ENCODE measurements around the gene FAM222B. TPM values are rescaled to one million over a fixed set of nuclear protein-coding genes. Genes with fewer than 3 reads are reported as not detected.

FAM222B gene, protein sequence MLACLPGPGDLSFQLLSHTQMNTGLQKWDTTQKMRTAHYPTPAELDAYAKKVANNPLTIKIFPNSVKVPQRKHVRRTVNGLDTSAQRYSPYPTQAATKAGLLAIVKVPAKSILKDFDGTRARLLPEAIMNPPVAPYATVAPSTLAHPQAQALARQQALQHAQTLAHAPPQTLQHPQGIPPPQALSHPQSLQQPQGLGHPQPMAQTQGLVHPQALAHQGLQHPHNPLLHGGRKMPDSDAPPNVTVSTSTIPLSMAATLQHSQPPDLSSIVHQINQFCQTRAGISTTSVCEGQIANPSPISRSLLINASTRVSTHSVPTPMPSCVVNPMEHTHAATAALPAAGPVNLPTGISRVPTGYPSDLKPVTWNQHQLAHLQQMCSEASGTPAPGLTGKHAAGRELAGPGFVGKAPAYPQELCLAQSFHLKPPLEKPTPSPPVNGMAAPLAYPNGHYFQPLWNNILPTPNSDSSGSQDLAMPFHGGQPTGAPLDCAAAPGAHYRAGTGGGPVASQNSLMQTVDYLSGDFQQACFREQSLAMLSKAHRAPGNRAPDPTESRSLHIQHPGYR
- total RNA-seq (3.4 TPM), polyA plus RNA-seq (ENCODE audit: insufficient read depth in 1 of 8, insufficient read length in 8 of 8, low replicate concordance in 1 of 8) (10 to 100 TPM; 10.1 to 14.3 (median 12.8) TPM)
- long read RNA-seq, donor 1, full-length matches to known transcripts, result 2 of 2 reads
- long read RNA-seq, donor 1, partial matches to known transcripts, result 0 of 2 reads
- long read RNA-seq, donor 1, other reads (novel, unspliced or antisense), result 0 of 2 reads
- long read RNA-seq, donor 2, result 0 reads
- long read RNA-seq, donor 3, full-length matches to known transcripts, result 6 of 48 reads
- long read RNA-seq, donor 3, partial matches to known transcripts, result 31 of 48 reads
- long read RNA-seq, donor 3, other reads (novel, unspliced or antisense), result 11 of 48 reads
- long read RNA-seq, donor 4, full-length matches to known transcripts, result 4 of 22 reads
- long read RNA-seq, donor 4, partial matches to known transcripts, result 11 of 22 reads
- long read RNA-seq, donor 4, other reads (novel, unspliced or antisense), result 7 of 22 reads
- long read RNA-seq, donor 5, full-length matches to known transcripts, result 14 of 14 reads
- long read RNA-seq, donor 5, partial matches to known transcripts, result 0 of 14 reads
- long read RNA-seq, donor 5, other reads (novel, unspliced or antisense), result 0 of 14 reads
- long read RNA-seq, donor 6, partial matches to known transcripts, result 0 of 3 reads
- long read RNA-seq, donor 6, other reads (novel, unspliced or antisense), result 0 of 3 reads
- long read RNA-seq, donor 7, full-length matches to known transcripts, result 5 of 70 reads
- long read RNA-seq, donor 7, partial matches to known transcripts, result 52 of 70 reads
- long read RNA-seq, donor 7, other reads (novel, unspliced or antisense), result 13 of 70 reads
- long read RNA-seq, donor 8, partial matches to known transcripts, result 2,503 of 6,072 reads
- long read RNA-seq, donor 8, other reads (novel, unspliced or antisense), result 3,566 of 6,072 reads
- long read RNA-seq, donor 9, partial matches to known transcripts, result 0 of 4 reads
- long read RNA-seq, donor 9, other reads (novel, unspliced or antisense), result 0 of 4 reads
- long read RNA-seq, donor 10, full-length matches to known transcripts, result 5 of 5 reads
- long read RNA-seq, donor 10, partial matches to known transcripts, result 0 of 5 reads
- long read RNA-seq, donor 10, other reads (novel, unspliced or antisense), result 0 of 5 reads
- long read RNA-seq, donor 11, full-length matches to known transcripts, result 5 of 49 reads
- long read RNA-seq, donor 11, partial matches to known transcripts, result 28 of 49 reads
- long read RNA-seq, donor 11, other reads (novel, unspliced or antisense), result 16 of 49 reads

DNA sequence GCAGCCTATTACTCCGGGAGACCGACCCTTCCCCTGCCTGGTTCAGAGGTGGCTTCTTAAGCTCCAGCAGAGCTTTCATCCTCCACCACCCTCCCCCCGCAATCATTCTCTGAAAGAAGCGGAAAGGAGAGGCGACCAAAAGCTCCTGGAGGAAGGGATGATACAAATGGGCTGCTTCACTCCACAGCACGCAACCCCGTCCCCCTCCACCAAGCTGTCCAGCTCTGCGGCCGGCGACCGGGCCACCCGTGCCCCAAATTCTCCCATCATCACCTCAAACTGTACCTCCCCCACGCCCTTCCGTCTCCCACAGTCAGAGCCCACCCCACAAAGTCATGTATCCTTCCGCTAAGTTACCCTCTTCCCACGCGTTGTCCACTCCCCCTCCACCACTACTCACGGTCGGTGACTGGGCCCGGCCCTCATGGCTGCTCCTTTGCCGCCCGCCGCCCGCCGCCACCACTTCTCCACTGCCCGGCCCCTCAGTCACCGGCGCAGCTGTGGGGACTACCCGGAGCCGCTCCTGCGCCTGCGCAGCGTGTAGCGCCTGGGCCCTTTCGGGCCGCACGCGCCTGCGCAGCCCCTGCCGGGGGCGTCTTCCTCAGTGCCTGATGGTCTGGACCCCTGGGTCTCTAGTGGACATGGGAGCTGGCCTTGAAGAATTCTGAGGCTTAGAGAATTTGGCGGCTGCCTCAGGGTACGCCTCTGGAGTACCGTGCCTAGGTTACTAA is at the start of gene FAM222B:
Gene FAM222B (minus strand): TSS at position 509 of the 731 bp plus-strand sequence. CDS start 76,123 bp downstream, outside the sequence.
- peak within 1 kb of the TSS; percentile 76 for H3K4me3 ChIP-seq (ENCODE audit: low read length)
- peak; percentile 92 for DNase-seq
- H3K27me3 ChIP-seq (ENCODE audit: control insufficient read depth, insufficient read depth, low read length), result no peaks in the 10 kb centered on the region
- no peaks in the 10 kb centered on the region for H3K9me3 ChIP-seq (replicated peaks; ENCODE audit: control insufficient read depth, low read depth, low read length)
- H3K27ac ChIP-seq (ENCODE audit: low read length), result peak within 1 kb of the TSS; percentile 78
- H3K36me3 ChIP-seq (ENCODE audit: control insufficient read depth, insufficient read depth, low read length), result no peaks in the 10 kb centered on the region
- peaks cover 10% of the 10 kb centered on the region for H3K4me1 ChIP-seq (ENCODE audit: control insufficient read depth, insufficient read depth, low read length)
- WGBS (ENCODE audit: insufficient coverage), result under 1% methylated on average over 28 of the region's 44 CpGs

DNA sequence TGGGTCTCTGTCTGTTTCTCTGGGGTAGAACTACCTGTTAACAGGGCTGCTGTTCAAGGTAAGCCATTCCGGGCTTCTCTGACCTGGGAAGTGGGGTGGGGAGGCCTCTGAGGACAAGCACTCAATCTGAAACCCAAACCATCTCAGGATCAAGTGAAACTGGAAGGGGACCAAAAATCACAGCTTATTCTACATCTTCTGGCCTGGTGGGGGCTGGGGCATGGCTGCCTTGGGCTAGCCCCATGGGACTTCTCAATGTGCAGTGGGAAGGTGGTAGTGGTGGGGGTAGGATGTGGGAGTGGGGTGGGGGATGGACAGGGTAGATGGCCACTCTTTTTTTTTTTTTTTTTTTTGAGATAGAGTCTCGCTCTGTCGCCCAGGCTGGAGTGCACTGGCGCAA is 49.4 kb upstream of the FAM222B start:
- Histone ChIP-seq H3K27me3 (ENCODE audit: control insufficient read depth, insufficient read depth, low read length) (no peaks in the 10 kb centered on the region), H3K9me3 (replicated peaks; ENCODE audit: control insufficient read depth, low read depth, low read length) (no peaks in the 10 kb centered on the region), H3K36me3 (ENCODE audit: control insufficient read depth, insufficient read depth, low read length) (peaks cover 24% of the 10 kb centered on the region), H3K4me1 (ENCODE audit: control insufficient read depth, insufficient read depth, low read length) (peaks cover 19% of the 10 kb centered on the region), H3K4me3 (ENCODE audit: low read length) (no peak overlapping the region), H3K27ac (ENCODE audit: low read length) (no peak overlapping the region)
- no peak for DNase-seq
- WGBS (ENCODE audit: insufficient coverage), result 100% methylated on average over 2 of the region's 4 CpGs

DNA sequence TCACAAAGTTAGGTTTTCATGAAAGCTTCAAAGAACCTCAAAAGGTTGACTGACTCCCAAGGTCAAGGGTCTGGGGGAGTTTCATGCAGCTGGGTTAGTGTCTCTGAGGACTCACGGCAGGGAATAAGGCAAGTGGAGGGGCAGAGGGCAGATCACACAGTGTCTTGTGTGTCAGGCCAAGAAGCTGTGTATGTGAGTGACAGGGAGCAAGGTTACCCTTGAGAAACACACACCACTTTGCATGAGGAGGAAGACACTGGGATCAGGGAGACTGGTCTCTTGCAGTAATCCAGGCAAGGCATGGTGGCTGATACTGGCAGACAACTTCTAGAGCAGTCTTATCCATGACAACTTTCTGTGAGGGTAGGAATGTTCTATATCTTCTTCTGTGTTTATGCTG is 48.6 kb upstream of the FAM222B start:
- WGBS (ENCODE audit: insufficient coverage), result 60% methylated on average over 1 of the region's 1 CpG

DNA sequence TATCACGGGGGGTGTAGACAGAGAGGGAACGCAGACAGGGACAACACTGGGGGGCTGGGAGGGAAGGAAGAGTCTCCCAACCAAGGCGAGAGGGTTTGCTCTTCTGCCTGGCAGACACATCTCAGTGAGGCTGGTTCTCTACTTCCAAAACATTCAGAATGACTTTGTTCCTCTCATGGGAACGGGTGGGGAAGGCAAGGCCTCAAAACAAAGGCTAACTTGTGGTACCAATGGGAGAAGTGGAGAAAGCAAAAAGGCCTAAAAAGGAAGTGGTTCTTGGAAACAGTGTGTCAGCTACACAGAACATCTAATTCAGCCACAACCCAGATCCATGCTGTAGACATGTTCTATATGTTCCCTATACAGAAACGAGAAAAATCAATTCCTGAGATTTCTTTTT is 47.4 kb upstream of the FAM222B start:
- Histone ChIP-seq H3K36me3 (ENCODE audit: control insufficient read depth, insufficient read depth, low read length) (peaks cover 43% of the 10 kb centered on the region), H3K4me3 (ENCODE audit: low read length) (no peak overlapping the region), H3K4me1 (ENCODE audit: control insufficient read depth, insufficient read depth, low read length) (peaks cover 9% of the 10 kb centered on the region), H3K27ac (ENCODE audit: low read length) (no peak overlapping the region), H3K9me3 (replicated peaks; ENCODE audit: control insufficient read depth, low read depth, low read length) (no peaks in the 10 kb centered on the region), H3K27me3 (ENCODE audit: control insufficient read depth, insufficient read depth, low read length) (no peaks in the 10 kb centered on the region)
- no CpG with 5 or more reads among the region's 5 CpGs for WGBS (ENCODE audit: insufficient coverage)
- DNase-seq, result peak; percentile 59

More for the DNA sequence above, 48.6 kb upstream of the FAM222B start:
- Histone ChIP-seq H3K9me3 (replicated peaks; ENCODE audit: control insufficient read depth, low read depth, low read length) (no peaks in the 10 kb centered on the region), H3K4me1 (ENCODE audit: control insufficient read depth, insufficient read depth, low read length) (peaks cover 14% of the 10 kb centered on the region), H3K27me3 (ENCODE audit: control insufficient read depth, insufficient read depth, low read length) (no peaks in the 10 kb centered on the region), H3K36me3 (ENCODE audit: control insufficient read depth, insufficient read depth, low read length) (peaks cover 32% of the 10 kb centered on the region), H3K27ac (ENCODE audit: low read length) (no peak overlapping the region), H3K4me3 (ENCODE audit: low read length) (no peak overlapping the region)
- DNase-seq, result no peak

DNA sequence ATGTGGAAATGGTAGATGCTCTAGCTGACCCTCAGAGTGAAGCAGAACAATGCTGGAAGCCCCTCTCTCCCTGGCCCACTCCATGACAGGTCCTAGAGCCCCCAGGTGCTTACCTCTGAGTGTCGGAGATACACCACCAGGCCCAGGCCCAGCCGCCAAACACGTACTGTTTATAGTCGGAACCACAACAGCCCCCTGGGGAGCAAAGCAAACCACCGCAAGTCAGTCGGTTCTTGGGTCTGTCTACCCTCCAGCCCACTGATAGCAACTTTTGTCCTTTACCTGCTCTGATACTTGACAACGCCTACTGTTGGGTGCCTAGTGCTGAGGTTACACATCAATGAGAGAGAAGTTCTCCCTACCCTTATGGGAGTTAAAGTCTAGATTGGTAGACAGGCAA is 46.2 kb upstream of the FAM222B start:
- peaks cover 9% of the 10 kb centered on the region for H3K4me1 ChIP-seq (ENCODE audit: control insufficient read depth, insufficient read depth, low read length)
- no peak overlapping the region for H3K4me3 ChIP-seq (ENCODE audit: low read length)
- no peaks in the 10 kb centered on the region for H3K9me3 ChIP-seq (replicated peaks; ENCODE audit: control insufficient read depth, low read depth, low read length)
- H3K27me3 ChIP-seq (ENCODE audit: control insufficient read depth, insufficient read depth, low read length), result no peaks in the 10 kb centered on the region
- peaks cover 53% of the 10 kb centered on the region for H3K36me3 ChIP-seq (ENCODE audit: control insufficient read depth, insufficient read depth, low read length)
- WGBS (ENCODE audit: insufficient coverage), result 66% methylated on average over 2 of the region's 7 CpGs
- no peak for DNase-seq
- H3K27ac ChIP-seq (ENCODE audit: low read length), result no peak overlapping the region

DNA sequence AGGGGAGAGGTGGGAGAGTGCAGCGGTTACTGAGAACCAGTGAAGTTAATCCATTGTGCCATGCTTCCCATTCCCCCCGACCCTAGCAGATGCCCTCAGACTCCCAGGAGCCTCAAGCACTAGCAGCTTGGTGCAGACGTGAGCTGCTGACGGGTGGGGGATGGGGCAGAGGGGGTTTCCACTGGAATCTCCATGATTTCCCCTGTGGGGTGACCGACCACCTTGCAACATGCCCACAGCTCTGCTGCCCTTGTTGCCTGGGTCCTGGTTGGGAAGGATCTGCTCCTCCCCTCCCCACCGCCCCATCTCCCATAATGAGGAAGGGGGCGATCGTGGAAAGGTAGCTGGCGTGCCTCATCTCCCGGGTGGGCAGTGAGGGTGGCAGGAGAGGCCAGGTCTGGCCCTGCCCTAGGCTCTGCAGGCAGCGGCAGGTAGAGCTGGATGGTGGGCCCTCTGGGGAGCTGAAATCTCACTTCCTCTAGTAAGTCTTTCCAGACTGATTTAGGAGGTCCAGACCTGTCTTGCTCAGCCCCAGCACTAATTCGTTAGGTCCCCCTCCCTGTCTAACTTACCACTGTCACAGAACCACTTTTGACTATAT is 45.4 kb upstream of the FAM222B start:
- DNase-seq, result no peak
- H3K27me3 ChIP-seq (ENCODE audit: control insufficient read depth, insufficient read depth, low read length), result no peaks in the 10 kb centered on the region
- H3K36me3 ChIP-seq (ENCODE audit: control insufficient read depth, insufficient read depth, low read length), result peaks cover 62% of the 10 kb centered on the region
- 62% methylated on average over 5 of the region's 12 CpGs for WGBS (ENCODE audit: insufficient coverage)
- H3K4me1 ChIP-seq (ENCODE audit: control insufficient read depth, insufficient read depth, low read length), result peaks cover 6% of the 10 kb centered on the region
- no peak overlapping the region for H3K27ac ChIP-seq (ENCODE audit: low read length)
- no peaks in the 10 kb centered on the region for H3K9me3 ChIP-seq (replicated peaks; ENCODE audit: control insufficient read depth, low read depth, low read length)
- H3K4me3 ChIP-seq (ENCODE audit: low read length), result no peak overlapping the region

DNA sequence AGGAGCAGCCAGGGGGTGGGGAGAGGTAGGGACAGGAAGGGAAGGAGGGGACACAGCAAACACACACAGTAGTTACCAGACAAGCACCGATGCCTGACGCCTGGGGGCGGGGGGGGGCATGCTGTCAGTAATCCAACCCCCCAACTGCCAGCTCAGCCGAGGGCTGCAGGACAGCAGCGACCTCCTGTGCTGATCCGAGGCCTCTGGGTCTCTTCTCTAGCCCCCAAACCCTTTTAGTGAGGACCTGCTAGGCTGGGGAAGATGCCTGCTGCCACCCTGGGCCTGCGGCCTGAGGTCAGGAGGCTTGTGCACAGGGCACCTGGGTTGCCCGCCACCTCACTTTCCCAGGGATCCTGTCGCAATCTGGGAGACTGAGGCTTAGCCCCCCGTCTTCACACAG is 43.4 kb upstream of the FAM222B start:
- H3K4me3 ChIP-seq (ENCODE audit: low read length), result no peak overlapping the region
- 90% methylated on average over 2 of the region's 10 CpGs for WGBS (ENCODE audit: insufficient coverage)
- H3K36me3 ChIP-seq (ENCODE audit: control insufficient read depth, insufficient read depth, low read length), result peaks cover 73% of the 10 kb centered on the region
- H3K9me3 ChIP-seq (replicated peaks; ENCODE audit: control insufficient read depth, low read depth, low read length), result no peaks in the 10 kb centered on the region
- no peak for DNase-seq
- no peaks in the 10 kb centered on the region for H3K4me1 ChIP-seq (ENCODE audit: control insufficient read depth, insufficient read depth, low read length)
- H3K27ac ChIP-seq (ENCODE audit: low read length), result no peak overlapping the region
- H3K27me3 ChIP-seq (ENCODE audit: control insufficient read depth, insufficient read depth, low read length), result no peaks in the 10 kb centered on the region

DNA sequence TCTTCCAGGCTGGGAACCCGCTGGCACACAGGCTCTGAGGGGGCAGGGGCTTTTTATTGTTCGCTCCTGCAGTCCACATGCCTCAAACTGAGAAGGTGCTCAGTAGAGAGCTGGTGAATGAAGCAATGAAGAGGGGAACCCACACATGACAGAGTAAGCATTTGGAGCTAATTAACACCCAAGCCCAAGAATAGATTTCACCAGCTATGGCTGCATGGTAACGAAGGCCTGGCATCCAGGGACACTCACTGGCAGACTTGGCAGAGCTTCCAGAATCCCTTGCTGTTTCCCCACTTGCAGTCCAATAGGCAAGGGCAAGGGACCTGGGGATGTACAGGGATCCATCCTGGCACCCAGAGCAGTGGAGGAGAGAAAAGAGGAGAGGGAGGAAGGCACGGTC is 42.8 kb upstream of the FAM222B start:
- H3K4me1 ChIP-seq (ENCODE audit: control insufficient read depth, insufficient read depth, low read length), result no peaks in the 10 kb centered on the region
- peaks cover 79% of the 10 kb centered on the region for H3K36me3 ChIP-seq (ENCODE audit: control insufficient read depth, insufficient read depth, low read length)
- H3K4me3 ChIP-seq (ENCODE audit: low read length), result no peak overlapping the region
- H3K27me3 ChIP-seq (ENCODE audit: control insufficient read depth, insufficient read depth, low read length), result no peaks in the 10 kb centered on the region
- H3K9me3 ChIP-seq (replicated peaks; ENCODE audit: control insufficient read depth, low read depth, low read length), result no peaks in the 10 kb centered on the region
- H3K27ac ChIP-seq (ENCODE audit: low read length), result no peak overlapping the region
- 95% methylated on average over 3 of the region's 4 CpGs for WGBS (ENCODE audit: insufficient coverage)
- no peak for DNase-seq

All from muscle of leg (tissue), 16 donors.